NOMO-1 treated with dmso at 0.1 percent for 144 hours (cell line): ENCODE measurements around the gene DOCK3.
"Not testable (repeated sequence)": the region's sequence is repeated elsewhere in the genome, so short reads cannot be mapped to it uniquely, and the experiment has no call there.

ENCODE experiments used
- DNase-seq: peaks from one replicate; lab custom pipeline; 2025; ENCODE audit not compliant: unreplicated experiment; lab: John Stamatoyannopoulos, UW

The DOCK3 gene

DNA sequence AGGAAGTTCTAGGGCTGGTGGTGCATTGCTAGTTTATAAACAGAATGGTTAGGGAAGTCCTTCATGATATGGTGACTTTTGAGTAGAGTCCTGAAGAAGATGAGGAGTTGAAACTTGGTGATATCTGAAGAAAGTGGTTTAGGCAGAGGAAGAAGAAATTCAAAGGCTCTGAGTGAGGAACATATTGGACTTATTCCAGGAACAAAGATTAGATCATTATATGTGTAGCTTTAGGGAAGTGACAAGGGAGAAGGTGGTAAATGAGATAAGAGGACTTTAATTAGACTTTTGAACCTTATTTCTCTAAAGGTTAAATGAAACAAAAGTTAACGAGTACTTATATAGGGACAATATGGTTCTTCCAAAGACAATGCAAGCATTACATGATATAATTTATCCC is 286.7 kb downstream of the DOCK3 start:
- DNase-seq = no peak

DNA sequence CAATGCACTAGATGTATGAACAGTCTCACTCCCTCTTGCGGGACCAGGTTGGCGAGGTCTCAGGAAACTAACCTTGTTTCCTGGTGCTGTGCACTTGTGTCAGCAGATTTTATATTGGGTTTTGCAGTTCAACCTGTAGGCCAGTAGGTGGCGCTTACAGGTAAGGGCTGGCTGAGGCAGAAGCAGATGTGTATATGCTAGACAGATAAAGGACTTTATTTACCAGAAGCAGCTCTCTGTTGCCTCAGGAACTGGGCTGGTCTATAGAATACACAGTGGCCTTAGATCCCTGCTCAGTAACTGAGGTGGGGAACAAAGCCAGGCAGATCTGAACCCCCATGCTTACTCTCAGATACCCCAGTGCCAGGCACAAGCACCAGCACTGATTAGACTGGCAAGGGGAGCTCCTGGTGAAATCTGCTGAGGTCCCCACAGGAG is 296.8 kb downstream of the DOCK3 start:
- peak; percentile 40 for DNase-seq

DNA sequence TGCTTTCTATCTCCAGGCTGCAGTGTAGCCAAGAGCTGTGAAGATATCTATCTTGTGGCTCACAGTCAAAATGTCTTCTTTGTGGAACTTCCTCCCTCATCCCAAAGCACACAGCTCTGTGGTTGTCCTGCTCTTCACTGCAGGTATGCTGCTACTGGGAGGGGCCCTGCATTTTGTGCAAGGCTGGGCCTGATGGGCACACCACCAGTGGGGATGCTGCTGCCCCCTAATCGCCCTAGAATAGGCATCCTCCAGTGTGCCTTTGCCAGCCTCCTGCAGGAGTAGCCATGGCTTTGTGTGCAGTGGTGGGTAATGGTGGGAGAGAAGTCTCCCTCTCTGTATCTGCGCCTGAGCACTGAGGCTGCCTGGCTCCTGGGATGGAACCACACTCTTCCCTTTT is 297.3 kb downstream of the DOCK3 start:
- no peak for DNase-seq

DNA sequence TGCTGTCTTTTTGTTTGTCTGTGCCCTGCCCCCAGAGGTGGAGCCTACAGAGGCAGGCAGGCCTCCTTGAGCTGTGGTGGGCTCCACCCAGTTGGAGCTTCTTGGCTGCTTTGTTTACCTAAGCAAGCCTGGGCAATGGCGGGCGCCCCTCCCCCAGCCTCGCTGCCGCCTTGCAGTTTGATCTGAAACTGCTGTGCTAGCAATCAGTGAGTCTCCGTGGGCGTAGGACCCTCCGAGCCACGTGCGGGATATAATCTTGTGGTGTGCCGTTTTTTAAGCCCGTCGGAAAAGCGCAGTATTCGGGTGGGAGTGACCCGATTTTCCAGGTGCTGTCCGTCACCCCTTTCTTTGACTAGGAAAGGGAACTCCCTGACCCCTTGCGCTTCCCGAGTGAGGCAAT is 303.9 kb downstream of the DOCK3 start:
- not testable (repeated sequence) for DNase-seq

DNA sequence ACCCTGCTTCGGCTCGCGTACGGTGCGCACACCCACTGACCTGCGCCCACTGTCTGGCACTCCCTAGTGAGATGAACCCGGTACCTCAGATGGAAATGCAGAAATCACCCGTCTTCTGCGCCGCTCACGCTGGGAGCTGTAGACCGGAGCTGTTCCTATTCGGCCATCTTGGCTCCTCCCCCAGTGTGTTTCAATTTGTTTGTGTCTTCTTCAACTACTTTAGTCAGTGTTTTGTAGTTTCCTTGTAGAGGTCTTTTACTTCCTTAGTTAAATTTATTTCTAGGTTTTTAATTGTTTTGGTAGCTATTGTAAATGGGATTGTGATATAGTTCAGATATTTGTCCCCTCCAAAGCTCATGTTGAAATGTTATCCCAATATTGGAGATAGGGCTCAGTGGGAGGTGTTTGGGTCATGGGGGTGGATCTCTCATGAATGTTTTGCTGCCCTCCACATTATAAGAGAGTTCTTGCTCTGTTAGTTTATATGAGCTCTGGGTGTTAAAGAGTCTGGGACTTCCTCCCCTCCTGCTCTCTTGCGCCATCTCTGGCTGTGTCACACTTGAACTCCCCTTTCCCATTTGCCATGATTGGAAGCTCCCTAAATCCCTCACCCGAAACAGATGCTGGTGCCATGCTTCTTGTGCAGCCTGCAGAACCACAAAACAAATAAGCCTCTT is 304.4 kb downstream of the DOCK3 start:
- no peak for DNase-seq

DNA sequence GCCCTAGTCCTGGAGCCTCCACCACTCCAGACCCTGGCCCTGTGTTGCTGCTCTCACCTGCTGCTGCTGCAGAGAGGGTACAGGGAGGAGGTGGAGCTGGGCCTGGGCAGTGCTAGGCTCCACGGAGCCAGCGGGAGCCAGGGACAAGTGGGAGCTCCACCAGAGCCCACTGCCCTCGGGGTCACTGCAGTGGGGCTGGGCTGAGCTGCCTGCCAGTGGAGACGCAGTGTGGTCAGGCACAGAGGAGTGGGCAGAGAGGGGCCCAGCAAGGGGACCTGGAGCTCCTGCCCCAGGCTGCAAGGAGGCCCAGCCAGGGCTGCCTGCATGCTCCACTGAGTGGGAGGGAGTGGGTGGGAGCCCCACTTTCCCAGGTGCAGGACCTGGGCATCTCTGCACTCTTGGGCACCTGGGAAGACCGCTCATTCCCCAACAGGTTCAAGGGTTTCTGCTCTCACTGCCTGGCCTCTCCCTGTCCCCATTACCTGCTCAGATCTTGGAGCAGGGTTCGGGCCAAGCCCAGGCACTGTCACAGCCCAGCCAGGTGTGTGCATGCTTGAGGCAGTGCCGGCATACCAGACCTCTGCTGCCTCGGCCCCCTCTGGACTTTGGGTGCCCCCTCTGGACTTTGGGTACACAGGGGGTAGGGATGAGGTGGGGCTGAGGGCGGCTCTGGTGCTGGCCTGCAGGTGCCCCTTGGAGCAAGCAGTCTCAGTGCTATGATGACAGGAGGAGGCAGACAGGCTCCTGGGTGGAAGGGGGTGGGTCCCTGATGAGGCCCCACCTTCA is 308.0 kb downstream of the DOCK3 start:
- DNase-seq = no peak

DNA sequence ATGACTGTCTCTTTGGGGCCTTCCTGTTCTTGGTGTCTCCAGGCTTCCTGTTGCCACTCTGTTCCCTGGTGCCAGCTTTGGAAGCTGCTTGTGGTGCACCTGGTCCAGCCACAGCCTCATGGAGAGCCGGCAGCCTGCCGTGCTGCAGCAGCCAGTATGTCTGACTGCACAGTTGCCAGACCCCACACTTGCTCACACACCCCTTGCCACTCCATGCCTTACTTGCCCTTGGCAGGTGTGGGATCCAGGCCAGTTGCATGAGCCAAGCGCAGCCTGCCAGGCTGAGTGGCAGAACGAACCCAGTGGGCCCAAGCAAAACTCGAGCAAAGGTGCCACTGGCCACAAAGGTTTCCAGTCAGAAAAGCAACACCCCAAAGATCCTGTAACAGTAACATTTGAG is 309.2 kb downstream of the DOCK3 start:
- no peak for DNase-seq

DNA sequence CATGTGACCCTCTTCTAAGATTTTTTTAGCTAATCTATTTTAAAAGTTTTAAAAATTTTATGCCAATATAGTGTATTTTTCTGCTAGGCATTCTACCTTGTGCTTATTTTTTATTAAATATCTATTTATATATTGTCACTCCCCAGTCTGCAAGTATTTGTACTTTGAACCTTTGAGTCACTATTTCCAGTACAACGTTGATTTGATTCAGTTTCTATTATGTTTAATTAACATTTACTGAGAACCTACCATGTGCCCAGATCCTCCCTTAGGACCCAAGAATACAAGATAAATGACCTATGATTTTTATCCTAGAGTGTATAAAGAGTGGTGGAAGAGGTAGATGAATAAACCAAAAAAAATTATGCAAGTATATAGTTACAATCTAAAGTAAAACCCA is 311.2 kb downstream of the DOCK3 start:
- DNase-seq = no peak

DNA sequence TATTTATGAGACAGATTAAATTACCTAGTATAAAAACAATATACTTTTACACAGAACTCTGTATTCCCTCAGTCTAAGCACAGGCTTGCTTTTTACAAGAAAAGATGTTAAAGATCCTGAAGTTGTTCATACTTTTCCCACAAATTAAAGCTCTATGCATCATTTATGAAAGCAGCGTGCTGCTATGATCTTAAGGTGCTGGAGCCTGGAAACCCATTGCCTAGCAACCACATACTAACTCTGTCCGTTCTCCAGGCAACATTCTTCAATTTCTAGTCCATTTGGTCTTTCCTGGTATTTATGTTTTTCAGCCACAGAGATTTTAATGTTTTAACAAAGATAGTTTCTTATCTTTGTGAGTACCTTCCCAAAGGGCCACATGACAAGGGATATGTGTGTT is 312.0 kb downstream of the DOCK3 start:
- DNase-seq = no peak

DNA sequence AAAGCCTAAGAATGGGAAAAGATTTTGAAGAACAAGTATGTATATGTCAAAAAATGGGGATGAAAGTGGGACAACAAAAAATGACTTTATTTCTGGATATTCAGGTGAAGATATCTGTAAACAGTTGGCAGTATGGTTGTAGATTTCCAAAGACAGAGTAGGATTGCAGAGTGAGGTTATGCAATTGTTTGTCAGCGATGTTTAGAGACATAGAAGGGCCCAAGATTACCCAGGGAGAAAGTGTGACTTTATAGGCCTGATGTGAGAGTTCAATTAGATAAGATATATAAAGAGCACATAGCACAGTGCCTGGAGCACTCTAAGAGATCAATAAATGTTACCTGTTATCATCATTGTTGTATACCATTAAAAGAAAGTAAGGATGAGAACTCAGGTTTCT is 319.8 kb downstream of the DOCK3 start:
- no peak for DNase-seq

DNA sequence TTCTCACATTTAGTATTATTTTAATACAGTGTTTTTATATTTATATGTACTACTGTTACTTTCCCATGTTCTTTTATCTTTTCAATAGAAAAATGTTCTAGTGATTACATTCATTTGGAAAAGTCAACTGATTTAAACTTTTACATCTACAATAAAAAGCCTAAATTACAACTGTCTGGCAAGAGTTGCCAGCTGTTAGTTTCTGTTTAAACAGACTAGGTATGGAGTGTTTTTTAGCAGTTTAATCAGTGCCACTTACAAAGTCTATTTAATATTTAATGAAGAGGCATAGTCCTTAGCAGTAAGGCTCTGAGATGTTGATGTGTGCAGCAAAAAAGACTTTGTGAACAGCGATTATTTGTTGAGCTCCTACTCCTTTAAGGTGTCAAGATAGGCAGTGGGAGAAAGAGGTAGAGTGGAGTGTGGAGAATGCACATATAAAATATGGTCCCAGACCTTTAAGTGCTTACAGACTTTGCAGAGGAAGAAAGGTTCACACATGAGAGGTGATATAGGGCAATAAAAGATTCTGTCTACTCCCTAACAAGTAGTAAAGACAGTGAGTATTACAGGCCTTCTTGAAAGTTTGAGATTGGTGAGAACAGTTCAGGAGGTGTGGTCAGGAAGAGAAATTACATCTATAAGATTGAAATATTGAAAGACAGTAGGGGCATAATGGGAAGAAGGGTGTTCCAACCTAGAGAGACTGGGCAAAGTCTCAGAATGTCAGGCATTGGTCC is 320.5 kb downstream of the DOCK3 start:
- no peak for DNase-seq

DNA sequence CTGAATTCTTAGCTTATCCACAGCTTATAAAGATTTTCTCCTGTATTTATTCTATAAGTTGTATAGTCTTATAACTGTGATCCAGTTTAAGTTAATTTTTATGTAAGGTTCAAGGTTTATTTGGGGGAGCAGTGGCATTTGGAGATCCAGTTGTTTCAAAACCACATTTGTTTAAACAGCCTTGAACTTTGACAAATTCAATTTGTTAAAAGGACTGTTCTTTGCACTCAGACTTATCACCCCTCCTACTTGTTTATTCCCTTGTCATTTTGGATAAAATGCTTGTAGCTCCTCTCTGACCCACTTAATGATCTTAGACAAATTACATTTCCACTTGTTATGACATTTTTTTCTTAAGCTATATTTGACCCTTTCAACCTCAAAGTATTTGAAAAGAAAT is 327.8 kb downstream of the DOCK3 start:
- no peak for DNase-seq

DNA sequence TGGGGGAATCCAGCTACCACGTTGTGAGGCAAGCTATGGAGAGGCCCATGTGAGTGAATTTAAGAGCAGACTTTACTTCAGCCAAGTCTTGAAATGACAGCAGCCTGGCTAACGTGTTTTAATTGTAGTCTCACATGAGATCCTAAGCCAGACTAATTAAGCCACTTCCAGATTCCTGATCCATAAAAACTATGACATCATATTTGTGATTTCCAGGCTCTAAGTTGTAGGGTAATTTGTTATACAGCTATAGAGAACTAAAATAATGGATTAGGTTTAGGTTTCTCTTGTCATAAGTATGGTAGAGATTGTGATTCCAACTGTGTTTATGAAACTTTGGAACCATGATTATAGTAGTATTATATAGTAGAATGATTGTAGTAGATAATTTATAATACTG is 329.5 kb downstream of the DOCK3 start:
- DNase-seq = no peak

DNA sequence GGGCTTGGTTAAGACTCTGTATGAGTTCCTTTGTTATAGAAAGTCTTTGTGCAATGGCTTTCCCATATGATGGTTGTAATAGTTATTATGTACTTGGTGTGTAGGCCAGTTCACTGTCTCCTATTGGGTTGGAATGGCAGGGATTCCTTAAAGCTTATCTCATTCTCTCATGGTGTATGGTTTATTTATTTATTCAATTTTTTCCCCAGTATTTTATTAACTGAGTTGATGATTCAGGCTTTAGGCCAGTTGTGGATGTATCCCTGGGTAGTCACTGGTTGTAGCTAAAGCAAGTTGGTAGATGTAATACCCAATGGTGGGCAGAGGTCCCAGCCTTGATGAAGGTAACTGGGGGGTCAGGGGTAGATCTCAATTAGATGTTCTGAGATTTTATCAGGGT is 349.4 kb downstream of the DOCK3 start:
- DNase-seq = no peak

DNA sequence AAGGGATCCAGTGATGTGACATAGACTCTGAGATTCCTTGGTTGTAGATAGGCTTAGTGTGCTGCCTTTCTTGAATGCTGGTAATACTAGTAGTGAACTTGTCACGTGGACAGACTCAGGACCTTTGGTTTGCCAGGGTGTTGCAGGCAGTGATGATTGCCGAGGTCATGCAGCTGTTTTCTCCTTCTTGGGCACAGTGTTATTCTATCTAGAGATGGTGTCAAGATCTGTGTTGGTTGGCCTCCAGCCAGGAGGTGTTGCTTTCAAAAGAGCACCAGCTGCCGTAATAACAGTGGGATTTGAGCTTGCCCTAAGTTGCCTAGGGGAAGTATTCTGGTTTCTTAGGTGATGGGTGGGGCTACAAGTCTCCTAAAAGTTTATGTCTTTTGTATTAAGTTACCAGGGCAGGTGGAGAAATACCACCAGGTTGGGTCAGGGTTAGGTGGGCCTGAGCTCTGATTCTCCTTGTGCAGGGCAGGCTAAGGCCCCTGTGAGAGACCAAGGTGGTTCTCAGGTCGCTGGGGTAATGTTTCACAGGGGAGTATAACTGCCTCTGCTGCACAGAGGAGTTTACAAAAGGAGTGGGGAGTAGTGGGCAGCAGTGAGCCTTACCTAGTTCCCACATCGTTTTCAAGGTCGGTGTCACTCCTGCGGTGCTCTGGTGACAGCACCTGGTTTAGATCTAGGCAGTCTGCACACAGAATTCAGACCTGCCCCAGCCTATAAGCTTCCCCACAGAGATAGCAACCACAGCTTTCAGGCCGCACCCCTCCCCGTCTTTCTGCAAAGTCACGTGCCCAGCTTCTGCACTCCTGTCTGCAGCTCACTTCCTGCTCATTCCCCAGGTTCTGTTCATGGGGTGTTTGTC is 350.3 kb downstream of the DOCK3 start:
- DNase-seq = no peak

DNA sequence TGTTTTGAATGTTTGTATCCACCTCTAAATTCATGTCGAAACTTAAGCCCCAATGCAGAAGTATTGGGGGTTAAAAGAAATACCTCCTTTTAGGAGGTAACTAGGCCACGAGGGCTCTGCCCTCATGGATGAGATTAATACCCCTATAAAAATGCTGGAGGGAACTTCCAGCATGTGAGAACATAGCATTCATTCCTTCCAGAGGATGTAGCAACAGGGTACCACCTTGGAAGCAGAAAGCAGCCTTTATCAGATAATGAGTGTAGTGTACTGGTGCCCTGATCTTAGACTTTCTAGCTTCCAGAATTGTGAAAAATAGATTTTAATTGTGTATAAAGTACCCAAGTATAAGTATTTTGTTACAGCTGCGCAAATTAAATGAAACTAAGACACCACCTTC is 356.9 kb downstream of the DOCK3 start:
- DNase-seq = no peak

DNA sequence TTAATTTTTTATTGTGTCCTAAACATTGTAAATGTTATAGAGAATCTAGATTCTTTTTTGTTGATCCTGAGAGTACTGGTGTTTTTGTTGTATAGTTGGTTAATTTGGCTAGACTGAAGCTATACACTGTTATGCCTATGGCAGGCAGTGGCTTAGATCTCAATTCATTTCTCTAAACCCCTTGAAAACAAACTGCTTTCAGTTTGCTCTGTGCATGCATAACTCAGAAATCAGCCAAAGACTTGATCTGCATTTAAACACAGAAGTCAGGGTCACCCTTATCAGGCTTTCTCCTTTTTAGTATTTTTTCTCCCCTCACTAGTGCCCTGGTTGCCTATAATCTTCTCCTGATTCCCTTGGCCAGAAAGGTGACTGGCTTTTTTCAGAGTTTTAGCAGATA is 360.9 kb downstream of the DOCK3 start:
- no peak for DNase-seq

DNA sequence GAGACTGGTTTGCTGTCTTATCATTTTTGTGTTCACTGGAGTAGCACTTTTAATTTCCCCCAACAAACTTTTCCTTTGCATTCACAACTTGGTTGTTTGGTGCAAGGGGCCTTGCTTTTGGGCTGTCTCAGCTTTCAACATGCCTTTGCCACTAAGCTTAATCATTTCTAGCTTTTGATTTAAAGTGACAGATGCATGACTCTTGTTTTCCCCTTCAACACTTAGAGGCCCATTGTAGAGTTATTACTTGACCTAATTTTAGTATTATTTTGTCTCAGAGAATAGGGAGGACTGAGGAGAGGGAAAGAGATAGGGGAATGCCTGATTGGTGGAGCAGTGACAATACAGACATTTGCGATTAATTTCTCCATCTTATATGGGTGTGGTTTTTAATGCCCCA is 370.3 kb downstream of the DOCK3 start:
- no peak for DNase-seq

DNA sequence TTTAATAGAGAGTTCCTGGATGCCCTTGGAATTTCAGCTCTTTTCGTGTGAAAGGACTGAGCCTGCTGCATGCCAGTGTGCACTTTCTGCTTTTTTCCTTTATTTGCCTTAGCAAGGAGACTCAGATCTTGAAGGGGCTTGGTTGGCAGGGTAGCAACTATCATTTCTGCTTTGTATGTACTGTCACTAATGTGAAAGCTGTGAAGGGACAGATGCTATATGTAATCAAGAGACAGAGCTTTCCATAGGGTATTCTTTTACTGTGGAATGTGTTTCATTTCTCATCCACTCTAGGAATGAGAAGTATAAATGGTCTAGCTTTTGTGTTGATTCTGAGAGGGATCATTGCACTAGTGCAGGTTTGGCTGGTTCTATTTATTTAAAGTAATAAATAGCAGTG is 377.8 kb downstream of the DOCK3 start:
- DNase-seq = no peak

DNA sequence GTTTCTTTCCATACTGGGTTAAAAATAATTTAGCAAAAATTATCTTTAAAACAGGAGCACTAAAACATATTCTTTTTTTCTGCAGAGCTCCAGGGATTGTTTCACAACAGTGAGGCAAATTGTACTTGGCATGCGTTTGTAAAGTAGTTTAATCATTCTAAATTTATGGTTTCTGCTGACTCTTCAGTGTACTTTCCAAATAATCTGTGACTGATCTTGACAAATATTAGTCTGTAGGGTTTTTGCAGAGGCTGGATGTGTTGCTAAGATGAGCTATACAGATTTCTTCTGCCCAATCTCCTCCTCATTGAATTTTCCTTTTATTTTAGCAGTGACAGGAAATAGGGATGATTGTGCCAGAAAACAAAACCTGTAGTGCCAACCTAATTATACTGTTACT is 382.4 kb downstream of the DOCK3 start:
- DNase-seq = no peak

DNA sequence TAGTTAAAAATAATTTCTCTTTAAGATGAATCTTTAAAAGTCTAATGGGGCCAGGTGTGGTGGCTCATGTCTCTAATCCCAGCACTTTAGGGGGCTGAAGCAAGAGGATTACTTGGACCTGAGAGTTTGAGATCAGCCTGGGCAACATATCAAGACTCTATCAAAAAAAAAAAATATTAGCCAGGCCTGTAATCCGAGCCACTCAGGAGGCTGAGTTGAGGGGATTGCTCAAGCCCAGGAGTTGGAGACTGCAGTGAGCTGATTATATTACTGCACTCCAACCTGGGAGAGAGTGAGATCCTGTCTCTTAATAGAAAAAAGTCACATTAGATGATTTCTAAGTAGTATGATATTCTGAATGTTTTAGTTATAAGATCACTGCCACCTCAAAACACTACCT is 388.3 kb downstream of the DOCK3 start:
- DNase-seq = no peak
